K562 (cell line): ENCODE measurements around the gene SETDB1. TPM values are rescaled to one million over a fixed set of nuclear protein-coding genes. Genes with fewer than 3 reads are reported as not detected.

ENCODE experiments used
- ATAC-seq: fragments of 200-7000 bp; cut with Tn5 transposase; 3 replicates; pipeline ENCODE4 v1.9.1; 2020; ENCODE audit warnings: moderate library complexity
- BruUV-seq: library from RNA; stranded (reverse); fragments of 400-500 nt; replicated peaks from 2 replicates; lab custom pipeline; 2021; lab: Mats Ljungman, UMichigan
- CTCF ChIA-PET: fragments of 300-600 bp; formaldehyde crosslinking; extraction: SDS; loops from one replicate; lab custom pipeline; 2021; ENCODE audit warnings: low intra/inter-chr PET ratio; lab: Yijun Ruan, JAX
- POLR2A ChIA-PET: fragments of 300-600, 350-650 bp; sonication (Branson Sonifier 250); formaldehyde crosslinking; extraction: SDS; loops from one replicate; lab custom pipeline; 2021; ENCODE audit warnings: antibody characterized with exemption, inconsistent platforms; lab: Yijun Ruan, JAX
- DNase-seq, 4 experiments: peaks; one replicate each; pipeline versions ENCODE4 v3.0.0 to v3.0.0-alpha.2; 2011 to 2018; ENCODE audit warnings: low spot score in 3 of 4, mixed read lengths in 3 of 4; ENCODE audit errors: extremely low read depth in 1 of 4
- FAIRE-seq: peaks from 2 replicates; lab custom pipeline; 2011; peaks lifted over from hg19 to GRCh38; lab: Jason Lieb, UNC
- H2AFZ ChIP-seq: 2 replicates; pipeline ENCODE4 v1.6.0; 2011; ENCODE audit warnings: low read depth, low read length, control low read depth, inconsistent platforms
- H3K27ac ChIP-seq: fragments of 200-600 bp; 3 replicates; pipeline ENCODE4 v1.8.0; 2011; ENCODE audit warnings: low read depth, mild to moderate bottlenecking, control low read depth, inconsistent platforms, low read length, moderate library complexity, mixed read lengths; ENCODE audit errors: extremely low read depth
- H3K27me3 ChIP-seq, 2 experiments: fragments of 300-600 bp in 1 of 2; 2 replicates in 1 of 2; 3 replicates in 1 of 2; pipeline versions ENCODE4 v1.6.0 to v1.8.0; 2011; ENCODE audit warnings: inconsistent platforms in 2 of 2, low read length in 2 of 2, mild to moderate bottlenecking in 1 of 2, mixed read lengths in 1 of 2, moderate library complexity in 1 of 2; ENCODE audit not compliant: control insufficient read depth in 2 of 2, insufficient read depth in 2 of 2
- H3K36me3 ChIP-seq: fragments of 300-600 bp; 3 replicates; pipeline ENCODE4 v1.8.0; 2011; ENCODE audit warnings: mild to moderate bottlenecking, low read length, inconsistent platforms; ENCODE audit not compliant: control insufficient read depth, insufficient read depth
- H3K4me1 ChIP-seq, 2 experiments: fragments of 200-600 bp in 1 of 2; replicated peaks in 1 of 2; 2 replicates in 1 of 2; 3 replicates in 1 of 2; pipeline versions ENCODE4 v1.5.1 to v1.8.0; 2011; ENCODE audit warnings: inconsistent platforms in 2 of 2, low read length in 2 of 2, mild to moderate bottlenecking in 1 of 2, mixed read lengths in 1 of 2, moderate library complexity in 1 of 2; ENCODE audit not compliant: control insufficient read depth in 2 of 2, insufficient read depth in 2 of 2
- H3K4me2 ChIP-seq: 2 replicates; pipeline ENCODE4 v1.6.1; 2011; ENCODE audit warnings: low read length, control low read depth, inconsistent platforms, mixed read lengths; ENCODE audit not compliant: insufficient read depth
- H3K4me3 ChIP-seq: fragments of 200-600 bp; sonication (generic), shearing (Covaris generic); 2 replicates; pipeline ENCODE4 v1.5.1; 2016; ENCODE audit warnings: control low read depth, inconsistent platforms
- H3K79me2 ChIP-seq: fragments of 200-600 bp; 3 replicates; pipeline ENCODE4 v1.8.0; 2011; ENCODE audit warnings: low read length, inconsistent platforms; ENCODE audit not compliant: control insufficient read depth, insufficient read depth
- H3K9ac ChIP-seq, 2 experiments: 2 replicates each; pipeline versions ENCODE4 v1.6.0 to v1.6.1; 2011; ENCODE audit warnings: low read depth in 2 of 2, low read length in 2 of 2, control low read depth in 1 of 2, inconsistent platforms in 1 of 2, mild to moderate bottlenecking in 1 of 2, mixed read lengths in 1 of 2; ENCODE audit not compliant: insufficient read depth in 1 of 2
- H3K9me1 ChIP-seq: one replicate; pipeline ENCODE4 v1.6.0; 2011; ENCODE audit warnings: inconsistent platforms, mild to moderate bottlenecking, low read length, moderate library complexity; ENCODE audit not compliant: control insufficient read depth, insufficient read depth
- H3K9me3 ChIP-seq: replicated peaks from 2 replicates; pipeline ENCODE4 v1.5.1; 2011; ENCODE audit warnings: low read depth, low read length, inconsistent platforms; ENCODE audit not compliant: control insufficient read depth, insufficient read depth
- H4K20me1 ChIP-seq: replicated peaks from 2 replicates; pipeline ENCODE4 v1.6.1; 2011; ENCODE audit warnings: low read length, inconsistent platforms, mixed read lengths; ENCODE audit not compliant: control insufficient read depth, insufficient read depth
- CBFB ChIP-seq: sonication (generic); formaldehyde crosslinking; IDR thresholded peaks from 2 replicates; pipeline ENCODE4 v1.4.0; 2020; ENCODE audit warnings: mild to moderate bottlenecking, missing genetic modification reagents
- CUX1 ChIP-seq: fragments of 200-800 bp; sonication (Bioruptor generic); IDR thresholded peaks from 2 replicates; pipeline ENCODE4 v1.6.1; 2016; ENCODE audit warnings: missing genetic modification characterization, missing compliant biosample characterization
- EWSR1 ChIP-seq: fragments of 450-650 bp; IDR thresholded peaks from 2 replicates; pipeline ENCODE4 v1.6.1; 2018; ENCODE audit warnings: borderline replicate concordance, mild to moderate bottlenecking, low read depth, moderate library complexity; ENCODE audit not compliant: partially characterized antibody
- GATAD2B ChIP-seq: fragments of 450-650 bp; IDR thresholded peaks from 2 replicates; pipeline ENCODE4 v1.6.1; 2017; ENCODE audit warnings: mild to moderate bottlenecking, borderline replicate concordance
- POLR2A ChIP-seq: fragments of 450-650 bp; conservative IDR thresholded peaks from 2 replicates; pipeline ENCODE4 v1.6.1; 2016
- PTBP1 ChIP-seq: fragments of 200-400 bp; formaldehyde crosslinking; IDR thresholded peaks from 2 replicates; pipeline ENCODE4 v1.6.1; 2017; ENCODE audit warnings: low read depth, low read length
- RAD51 ChIP-seq: fragments of 450-650 bp; IDR thresholded peaks from 2 replicates; pipeline ENCODE4 v1.7.1; 2016; ENCODE audit warnings: low read depth, mild to moderate bottlenecking, borderline replicate concordance
- RHOXF2B ChIP-seq: fragments of 250-450 bp; sonication (Bioruptor Pico); conservative IDR thresholded peaks from 2 replicates; pipeline ENCODE4 v1.5.1; 2021
- ZNF592 ChIP-seq: fragments of 450-650 bp; IDR thresholded peaks from 2 replicates; pipeline ENCODE4 v1.6.1; 2017; ENCODE audit warnings: antibody characterized with exemption, mild to moderate bottlenecking
- WGBS: fragments of 100-300 bp; shearing (Covaris generic); methylation state at CpG from one replicate; pipeline ENCODE4 v1.1.6; 2016; ENCODE audit warnings: low coverage, mixed read lengths; ENCODE audit not compliant: insufficient coverage; ENCODE audit errors: missing lambda C conversion rate; 5-methylcytosine and 5-hydroxymethylcytosine counted together
- in situ Hi-C: fragments of 300-500 bp; cut with MboI; formaldehyde crosslinking; loops from 4 replicates; pipeline ENCODE4 v1.15.0; 2018; ENCODE audit warnings: inconsistent platforms, mixed read lengths
- intact Hi-C: fragments of 100-400 bp; cut with micrococcal nuclease; formaldehyde crosslinking; loops from 2 replicates; pipeline ENCODE4 v1.14.2; 2022
- polyA plus RNA-seq, 8 experiments: library from polyadenylated mRNA; depleted of rRNA in 4 of 8; stranded (reverse) in 5 of 8; unstranded in 3 of 8; fragments of >200 nt; fragmentation: Nextera tagmentation in 2 of 8; fragmentation: Illumina TruSeq in 1 of 8; extraction: Ambion mirVana in 2 of 8; extraction: Trizol in 1 of 8; gene quantifications; 2 replicates each; pipeline versions ENCODE4 v1.2.1 to v1.2.3, GENCODE V29; 2011 to 2014; ENCODE audit warnings: inconsistent platforms in 1 of 8, missing spikeins in 1 of 8
- total RNA-seq, 7 experiments: library from RNA; depleted of rRNA in 6 of 7; stranded (reverse); fragments of >200 nt in 6 of 7; fragmentation: Illumina TruSeq in 2 of 7; extraction: Trizol in 2 of 7; gene quantifications; 2 replicates each; pipeline versions ENCODE4 v1.2.1 to v1.2.3, GENCODE V29; 2011 to 2021; ENCODE audit warnings: low replicate concordance in 1 of 7
- TF ChIP-seq, protein P1 (sequence below): fragments of 250-450 bp; sonication (Bioruptor Pico); IDR thresholded peaks from 2 replicates; pipeline ENCODE4 v1.8.0; 2021; ENCODE audit warnings: mild to moderate bottlenecking, moderate library complexity

Gene SETDB1
- total and polyA plus RNA-seq, 9 of the 15 experiments (the other 6 are each of a cell fraction or from before 2014, with no cell fraction given) = 21.5 to 64.4 (median 42.0) TPM

DNA sequence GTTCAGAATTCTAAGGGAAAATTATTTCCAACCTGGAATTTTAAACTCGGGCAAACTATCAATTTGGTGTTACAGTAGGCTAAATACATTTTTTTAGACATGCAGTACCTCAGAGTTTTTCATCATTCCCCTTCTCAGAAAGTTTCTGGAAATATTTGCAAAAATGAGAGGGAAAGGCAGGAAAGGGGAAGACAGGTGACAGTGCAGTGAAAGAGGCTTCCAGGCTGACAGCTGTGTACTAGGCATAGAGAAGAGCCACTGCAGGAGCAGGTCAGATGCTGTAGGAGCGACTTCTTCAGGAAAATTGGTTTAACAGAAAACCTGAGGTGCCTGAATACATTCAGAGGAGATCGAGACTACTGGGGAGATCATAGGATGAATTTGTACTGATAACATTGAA, 28.5 kb downstream of the SETDB1 start:
- FAIRE-seq (no peak), DNase-seq (peak in 1 of 4 experiments; percentile 7), ATAC-seq (peak; percentile 55; the same call in 1 of the 3 replicates)
- no peaks in the 10 kb centered on the region for H3K9me1 ChIP-seq
- BruUV-seq = no TSS peak
- no peaks in the 10 kb centered on the region for H3K79me2 ChIP-seq
- no peaks in the 10 kb centered on the region for H3K4me1 ChIP-seq
- 80% methylated on average over 3 of the region's 3 CpGs for WGBS
- H4K20me1 ChIP-seq = no peaks in the 10 kb centered on the region
- intact Hi-C loops (no loop called here), in situ Hi-C loops (no loop called here)
- no peak overlapping the region for H3K4me3 ChIP-seq
- ChIA-PET CTCF (interaction anchor here (0.6 kb wide), 1 partner anchor 23 kb away, joined by 4 read pairs; no protein-coding TSS in a partner anchor), POLR2A (interaction anchor here (0.7 to 6.5 kb wide), 5 partner anchors 8 to 52 kb away, joined by 3 to 64 read pairs (median 3); partner anchors contain the start of genes CERS2 and MINDY1)
- H3K27ac ChIP-seq = no peak overlapping the region
- peaks cover 75% of the 10 kb centered on the region for H3K36me3 ChIP-seq
- no peaks in the 10 kb centered on the region for H3K9me3 ChIP-seq
- H3K27me3 ChIP-seq = no peaks in the 10 kb centered on the region
- no peak for TF ChIP-seq RAD51
- TF ChIP-seq PTBP1 = no peak
- no peak for TF ChIP-seq GATAD2B
- TF ChIP-seq ZNF592 = no peak
- no peak for TF ChIP-seq POLR2A
- TF ChIP-seq CBFB (CRISPR knock-in tag) = no peak
- no peak for TF ChIP-seq CUX1 (CRISPR knock-in tag)
- TF ChIP-seq, protein P1, sequence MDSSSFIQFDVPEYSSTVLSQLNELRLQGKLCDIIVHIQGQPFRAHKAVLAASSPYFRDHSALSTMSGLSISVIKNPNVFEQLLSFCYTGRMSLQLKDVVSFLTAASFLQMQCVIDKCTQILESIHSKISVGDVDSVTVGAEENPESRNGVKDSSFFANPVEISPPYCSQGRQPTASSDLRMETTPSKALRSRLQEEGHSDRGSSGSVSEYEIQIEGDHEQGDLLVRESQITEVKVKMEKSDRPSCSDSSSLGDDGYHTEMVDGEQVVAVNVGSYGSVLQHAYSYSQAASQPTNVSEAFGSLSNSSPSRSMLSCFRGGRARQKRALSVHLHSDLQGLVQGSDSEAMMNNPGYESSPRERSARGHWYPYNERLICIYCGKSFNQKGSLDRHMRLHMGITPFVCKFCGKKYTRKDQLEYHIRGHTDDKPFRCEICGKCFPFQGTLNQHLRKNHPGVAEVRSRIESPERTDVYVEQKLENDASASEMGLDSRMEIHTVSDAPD (CRISPR knock-in tag) = no peak
- TF ChIP-seq EWSR1 = no peak
- no peak for TF ChIP-seq RHOXF2B (CRISPR knock-in tag)
- H3K4me2 ChIP-seq = no peak overlapping the region
- H2AFZ ChIP-seq = no peak overlapping the region
- H3K9ac ChIP-seq = no peak overlapping the region
